Left hindlimb (tissue), 1 donor: ENCODE data around the gene PFDN4.
"Not testable (repeated sequence)": the region's sequence is repeated elsewhere in the genome, so short reads cannot be mapped to it uniquely, and the experiment has no call there.

Experiments used
- DNase-seq: peaks from one replicate; pipeline ENCODE4 v3.0.0-alpha.2; 2018

PFDN4 gene

DNA sequence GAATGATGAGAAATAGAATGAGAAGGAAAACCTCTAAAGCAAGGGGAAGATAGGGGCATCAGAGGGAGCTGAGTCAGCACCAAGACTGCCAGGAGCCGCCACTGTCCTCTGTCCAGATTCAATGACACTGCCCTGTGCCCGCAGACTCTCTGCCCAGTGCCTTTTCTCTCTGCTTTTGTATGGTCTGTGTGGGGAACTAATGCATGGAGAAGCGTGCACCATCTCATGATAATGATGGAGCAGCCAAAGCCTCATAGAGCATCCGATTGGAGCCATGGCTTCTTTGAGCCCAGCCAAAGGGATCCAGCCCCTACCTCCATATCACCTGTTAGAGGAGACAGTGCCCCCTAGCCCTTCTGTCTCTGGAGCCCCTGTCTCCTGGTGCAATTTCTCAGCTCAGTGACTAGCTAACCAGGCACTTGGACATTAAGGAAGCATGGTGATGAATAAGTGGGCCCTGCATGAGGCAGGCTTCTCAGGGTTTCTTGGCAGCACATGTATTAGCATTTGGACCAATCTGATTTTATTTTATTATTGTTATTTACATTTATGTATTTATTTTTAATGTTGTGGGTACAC lies 6.5 kb upstream of the PFDN4 start:
- no peak for DNase-seq

GRCh38 chr20:54203281-54203680 lies 4.6 kb upstream of the PFDN4 start:
- no peak for DNase-seq

- no peak for DNase-seq
These were observed 3.8 kb upstream of the PFDN4 start for GRCh38 chr20:54204063-54204462.

DNA sequence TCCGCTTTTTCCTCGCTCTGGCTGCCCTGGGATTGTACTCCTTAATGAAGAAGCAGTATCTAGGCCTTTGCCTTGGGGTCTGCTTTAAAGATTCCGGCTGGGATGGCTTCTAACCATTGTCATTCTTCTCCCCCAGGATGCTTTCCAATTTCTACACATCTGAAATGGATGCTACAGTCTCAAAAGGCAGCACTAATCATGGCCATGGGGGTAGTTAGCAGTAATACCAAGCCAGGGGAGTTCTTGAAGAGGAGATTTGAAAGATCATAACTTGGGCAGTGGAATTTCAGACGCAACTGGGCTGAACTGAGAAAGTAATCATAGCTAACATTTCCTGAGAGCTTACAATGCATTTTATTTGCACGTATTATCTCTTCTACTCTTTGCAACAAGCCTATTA lies 3.4 kb upstream of the PFDN4 start:
- no peak for DNase-seq

GRCh38 chr20:54205450-54205849 lies 2.4 kb upstream of the PFDN4 start:
- DNase-seq, result no peak

GRCh38 chr20:54207053-54207742 lies 689 bp upstream of the PFDN4 start:
- no peak for DNase-seq

DNA sequence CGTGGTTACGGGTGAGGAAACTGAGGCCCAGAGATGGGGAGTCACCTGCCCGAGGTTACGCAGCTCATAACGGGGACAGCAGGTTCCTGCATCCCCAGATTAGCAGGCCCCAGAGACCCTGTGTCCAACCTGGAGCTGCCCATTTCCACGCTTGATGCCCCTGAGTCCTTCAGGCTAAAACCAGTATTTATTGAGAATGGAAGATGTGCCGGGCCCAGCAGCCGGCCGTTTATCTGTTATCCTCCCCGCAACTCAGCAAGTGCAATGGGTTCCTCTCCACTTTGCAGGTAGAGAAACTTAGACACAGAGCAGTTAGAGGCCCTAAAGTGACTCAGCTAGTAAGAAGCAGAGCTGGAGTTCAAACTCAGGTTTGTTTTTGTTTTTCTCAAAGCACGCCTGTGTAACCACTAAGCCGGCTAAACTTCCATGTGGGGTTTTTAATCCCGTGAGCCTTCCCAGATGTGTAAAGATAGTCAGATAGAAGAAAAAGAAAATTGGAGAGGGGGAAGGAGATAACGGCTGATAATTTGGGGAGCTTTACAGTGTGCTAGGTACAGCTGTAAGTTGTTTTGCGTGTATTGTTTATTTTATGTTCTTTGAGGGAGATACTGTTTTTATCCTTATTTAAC lies 775 bp downstream of the PFDN4 start:
- DNase-seq, result peak; percentile 54

DNA sequence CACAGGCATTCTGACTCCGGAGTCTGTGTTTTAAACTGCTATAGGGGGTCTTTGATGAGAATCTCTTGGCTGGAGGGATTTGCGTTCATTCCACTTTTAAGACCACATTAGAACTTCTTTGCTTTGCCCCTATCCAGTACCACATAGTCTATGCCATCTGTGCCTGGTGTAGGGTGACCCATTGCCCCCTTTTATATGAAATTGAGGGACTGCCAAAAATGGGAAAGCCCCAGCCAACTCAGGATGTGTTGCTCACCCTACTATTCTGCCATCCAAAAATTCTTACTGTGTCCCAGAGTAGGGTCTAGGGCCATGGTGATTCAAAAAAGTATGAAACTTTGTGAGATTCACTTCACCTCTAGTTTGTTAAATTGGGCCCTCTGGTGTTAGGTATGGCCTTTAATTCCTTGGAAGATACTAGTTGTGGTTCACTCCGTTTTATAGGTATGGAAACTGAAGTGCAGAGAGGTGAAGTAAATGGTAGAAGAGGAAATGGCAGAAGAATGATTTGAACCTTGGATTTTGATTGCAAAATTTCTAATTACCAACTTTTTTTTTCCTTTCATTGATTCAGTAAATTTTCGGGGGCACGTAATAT lies 1.4 kb downstream of the PFDN4 start:
- DNase-seq, result no peak

GRCh38 chr20:54212226-54212625 lies 4.3 kb downstream of the PFDN4 start:
- no peak for DNase-seq

GRCh38 chr20:54212871-54213270 lies 5.0 kb downstream of the PFDN4 start:
- no peak for DNase-seq

GRCh38 chr20:54214566-54214965 lies 6.7 kb downstream of the PFDN4 start:
- peak; percentile 48 for DNase-seq

DNA sequence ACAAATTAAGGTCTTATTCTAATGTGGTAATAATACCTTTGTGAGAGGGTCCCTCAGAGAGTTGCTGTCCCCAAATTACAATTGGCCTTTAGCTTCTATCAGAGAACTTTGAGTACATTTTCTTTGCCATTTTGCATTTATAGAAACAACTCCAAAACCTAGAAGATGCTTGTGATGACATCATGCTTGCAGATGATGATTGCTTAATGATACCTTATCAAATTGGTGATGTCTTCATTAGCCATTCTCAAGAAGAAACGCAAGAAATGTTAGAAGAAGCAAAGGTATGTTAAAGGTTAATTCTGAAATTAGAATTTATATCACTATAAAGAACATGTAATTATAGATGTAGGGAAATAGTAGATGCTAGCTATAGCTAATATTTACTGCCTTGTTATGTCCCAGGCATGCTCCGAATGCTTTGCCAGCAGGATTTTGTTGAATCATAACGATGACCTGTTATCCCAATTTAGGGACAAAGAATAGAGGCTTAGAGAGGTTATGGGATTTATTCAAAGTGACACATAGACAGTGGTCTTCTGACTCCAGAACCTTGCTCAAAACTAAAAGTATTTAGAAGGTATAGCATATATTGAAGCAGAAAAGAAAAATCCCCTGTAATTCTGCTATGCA lies 7.4 kb downstream of the PFDN4 start:
- no peak for DNase-seq

DNA sequence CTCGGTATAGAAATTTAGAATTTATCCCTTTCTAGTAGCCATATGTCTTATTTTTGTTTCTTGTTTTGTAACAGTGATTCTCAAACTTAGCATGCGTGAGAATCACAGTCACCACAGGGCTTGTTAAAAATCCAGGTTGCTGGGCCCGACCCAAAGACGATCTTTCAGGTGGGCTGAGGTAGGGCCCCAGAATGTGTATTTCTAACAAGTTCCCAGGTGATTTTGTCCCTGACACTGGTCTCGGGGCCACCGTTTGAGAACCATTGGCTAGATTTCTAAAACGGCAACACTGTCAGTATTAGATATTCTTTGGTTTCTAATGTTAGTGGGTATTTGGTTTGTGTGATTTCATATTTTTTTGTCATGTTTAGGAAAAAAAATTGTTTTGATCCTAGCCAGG lies 9.9 kb downstream of the PFDN4 start:
- no peak for DNase-seq

GRCh38 chr20:54218470-54218869 lies 10.6 kb downstream of the PFDN4 start:
- no peak for DNase-seq

DNA sequence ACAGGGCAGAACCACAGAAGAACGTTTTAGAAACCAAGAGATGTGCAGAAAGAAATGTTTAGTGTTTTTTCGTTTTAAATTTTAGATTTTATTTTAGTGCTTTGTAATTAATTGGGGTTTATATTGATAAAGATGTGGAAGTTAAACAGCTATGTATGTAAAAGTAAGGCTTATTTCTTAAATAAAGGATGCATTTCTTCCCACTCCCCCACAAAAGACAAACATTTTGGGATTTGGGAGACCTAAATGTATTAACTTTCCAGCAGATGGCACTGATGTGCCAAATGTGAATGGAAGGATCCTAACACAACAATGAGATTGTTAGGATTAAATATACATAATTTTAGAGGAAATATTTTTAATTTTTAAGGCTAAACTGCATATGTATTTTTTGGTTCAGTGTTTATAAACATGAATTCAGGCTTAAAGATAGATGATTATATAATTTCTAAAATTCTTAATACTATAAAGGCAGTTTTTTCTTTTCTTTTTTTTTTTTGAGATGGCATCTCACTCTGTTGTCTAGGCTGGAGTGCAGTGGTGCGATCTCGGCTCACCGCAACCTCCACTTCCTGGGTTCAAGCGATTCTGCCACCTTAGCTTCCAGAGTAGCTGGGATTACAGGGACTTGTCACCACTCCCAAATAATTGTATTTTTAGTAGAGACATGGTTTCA lies 12.0 kb downstream of the PFDN4 start:
- DNase-seq, result no peak

DNA sequence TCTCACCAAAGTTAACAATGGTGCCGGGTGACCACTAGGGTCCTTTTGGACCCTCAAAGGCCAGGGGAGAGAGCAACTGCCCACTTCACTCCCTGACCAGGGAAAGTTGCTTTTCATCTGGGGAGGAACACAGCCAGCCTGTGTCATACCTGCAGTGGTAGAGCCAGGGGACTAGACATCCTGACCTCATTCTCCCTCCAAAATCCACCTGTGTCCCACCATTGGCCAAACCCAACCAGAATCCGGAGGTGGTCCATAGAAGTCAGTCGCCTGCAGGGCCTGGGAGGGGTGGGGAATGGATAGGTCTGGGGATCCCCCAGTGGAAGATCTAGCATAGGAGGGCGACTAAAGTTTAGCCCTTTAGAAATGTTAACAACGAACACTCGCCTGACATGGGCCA lies 12.8 kb downstream of the PFDN4 start:
- no peak for DNase-seq

- DNase-seq, result no peak
These were observed 13.5 kb downstream of the PFDN4 start for GRCh38 chr20:54221353-54221752.

DNA sequence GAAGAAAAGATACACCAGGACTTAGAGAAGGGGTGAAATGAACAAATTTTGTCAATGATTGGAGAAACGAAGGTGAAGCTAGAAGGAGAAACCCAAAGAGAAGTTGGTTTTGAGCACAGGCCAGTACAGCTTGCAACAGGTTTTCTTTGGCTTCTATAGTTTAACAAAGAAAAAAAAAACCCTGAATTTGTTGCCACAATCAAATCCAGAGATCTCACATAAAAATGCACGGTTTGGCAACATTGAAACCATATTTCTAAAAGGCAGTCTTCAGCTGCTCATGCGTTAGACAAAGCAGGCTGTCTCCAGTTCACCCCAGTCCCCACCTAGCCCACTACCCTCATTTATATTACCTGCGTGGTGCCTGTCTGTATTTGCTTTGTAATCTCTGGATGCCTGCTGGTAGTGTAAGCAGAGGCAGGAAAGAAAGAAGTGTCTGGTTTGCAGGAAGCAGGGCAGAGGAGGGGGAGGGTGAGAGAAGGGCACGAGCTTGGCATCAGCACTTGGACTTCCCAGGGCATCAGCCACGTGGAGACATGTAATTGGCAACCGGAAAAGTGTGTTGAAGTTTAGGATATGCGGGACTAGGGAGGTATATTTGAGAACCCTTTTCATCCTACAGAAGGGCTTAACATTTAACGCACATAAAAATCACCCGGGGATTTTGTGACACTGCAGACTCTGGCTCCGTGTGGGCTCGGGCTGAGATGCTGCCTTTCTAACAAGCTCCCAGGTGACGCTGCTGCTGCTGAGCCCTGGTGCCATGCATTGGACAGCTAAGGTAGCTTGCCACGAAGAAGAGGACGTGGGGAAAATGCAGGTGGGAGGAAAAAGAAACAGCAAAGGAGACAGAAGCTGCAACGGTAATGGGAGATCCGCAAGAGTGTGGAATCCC lies 14.4 kb downstream of the PFDN4 start:
- no peak for DNase-seq

DNA sequence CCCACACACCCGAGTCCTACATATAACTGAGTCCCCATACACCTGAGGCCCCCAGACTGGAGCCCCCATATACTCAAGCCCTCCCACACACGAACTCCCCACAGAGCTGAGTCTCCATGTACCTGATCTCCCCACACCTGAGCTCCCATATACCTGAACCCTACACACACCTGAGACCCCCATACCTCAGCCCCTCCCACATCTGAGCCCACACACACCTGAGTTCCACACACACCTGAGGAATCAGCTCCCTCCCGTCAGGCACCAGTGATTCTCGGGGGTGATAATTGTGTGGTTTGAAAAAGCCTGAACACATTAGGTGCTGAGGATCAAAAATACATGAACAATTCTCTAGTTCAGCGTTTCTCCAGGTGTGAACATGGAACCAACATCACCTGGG lies 15.4 kb downstream of the PFDN4 start:
- no peak for DNase-seq

- no peak for DNase-seq
These were observed 15.9 kb downstream of the PFDN4 start for GRCh38 chr20:54223751-54224150.

DNA sequence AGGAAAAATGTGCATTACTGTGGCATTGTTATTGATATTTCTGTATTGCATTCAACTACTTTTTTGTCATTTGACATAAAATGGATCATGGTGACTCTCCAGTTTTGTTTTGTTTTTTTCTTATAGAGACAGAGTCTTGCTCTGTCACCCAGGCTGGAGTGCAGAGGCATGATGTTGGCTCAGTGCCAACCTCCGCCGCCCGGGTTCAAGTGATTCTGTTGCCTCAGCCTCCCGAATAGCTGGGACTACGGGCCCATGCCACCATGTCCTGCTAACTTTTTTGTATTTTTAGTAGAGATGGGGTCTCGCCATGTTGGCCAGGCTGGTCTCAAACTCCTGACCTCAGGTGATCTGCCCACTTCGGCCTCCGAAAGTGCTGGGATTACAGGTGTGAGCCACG lies 16.8 kb downstream of the PFDN4 start:
- not testable (repeated sequence) for DNase-seq

DNA sequence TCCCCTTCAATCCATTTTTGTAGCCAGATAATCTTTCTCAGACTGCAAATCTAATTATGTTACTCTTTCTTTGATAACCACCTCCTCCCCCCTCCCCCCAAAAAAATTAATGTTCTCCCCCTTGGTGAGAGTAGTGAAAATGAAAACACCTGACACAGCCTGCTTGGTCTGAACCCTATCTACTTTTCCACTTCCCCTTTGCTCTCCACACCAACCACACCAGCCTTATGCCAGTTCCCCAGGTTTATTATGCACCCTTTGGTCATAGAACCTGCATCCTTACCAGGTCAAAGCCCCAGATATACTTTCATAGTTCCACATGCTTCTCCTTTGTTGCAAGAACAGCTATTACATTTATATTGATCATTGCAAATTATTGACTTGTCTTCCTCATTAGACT lies 19.4 kb downstream of the PFDN4 start:
- no peak for DNase-seq
